ENCODE measurements around the gene SELENOK.
"Not testable (repeated sequence)": the region's sequence is repeated elsewhere in the genome, so short reads cannot be mapped to it uniquely, and the experiment has no call there.

The SELENOK gene

DNA sequence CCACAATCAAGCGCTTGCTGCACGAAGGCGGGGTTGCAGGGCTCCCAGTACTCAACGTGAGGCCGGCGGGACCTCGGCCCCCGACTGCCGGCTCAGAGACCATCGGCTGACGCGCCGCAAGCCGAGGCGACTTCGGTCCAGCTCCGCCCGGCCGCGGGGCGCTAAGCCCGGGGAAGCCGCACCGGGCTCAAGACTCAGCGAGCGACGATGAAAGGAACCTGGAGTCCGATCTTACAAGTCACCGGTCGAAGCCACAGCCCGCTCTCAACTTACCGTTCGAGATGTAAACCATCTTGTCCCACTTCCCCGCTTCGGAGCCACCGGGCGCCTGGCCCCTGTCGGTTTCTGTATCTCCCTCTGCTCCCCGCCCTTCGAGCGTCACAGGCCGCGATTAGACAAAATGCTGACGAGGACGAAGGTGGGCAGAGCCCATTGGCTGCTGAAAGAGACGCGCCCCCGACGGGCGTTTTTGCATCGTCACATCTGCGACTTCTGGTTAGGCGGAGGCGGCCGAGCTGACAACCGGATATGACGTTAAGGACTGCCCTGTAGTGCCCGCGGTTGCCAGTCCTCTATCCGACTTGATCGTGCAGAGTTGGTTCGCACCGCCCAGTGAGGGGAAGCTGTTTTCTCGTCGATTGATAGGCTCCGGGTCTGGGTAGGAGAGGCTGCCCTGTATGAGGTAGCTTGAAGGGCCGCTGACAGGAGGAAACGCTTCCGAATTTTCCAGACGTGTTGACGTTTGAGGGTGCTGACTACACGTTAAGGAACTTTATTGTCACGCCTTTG is at the start of gene SELENOK:
Gene SELENOK, minus strand, starts transcription at position 363 of the 789 bp plus-strand sequence.
- peak; percentile 99 for DNase-seq

DNA sequence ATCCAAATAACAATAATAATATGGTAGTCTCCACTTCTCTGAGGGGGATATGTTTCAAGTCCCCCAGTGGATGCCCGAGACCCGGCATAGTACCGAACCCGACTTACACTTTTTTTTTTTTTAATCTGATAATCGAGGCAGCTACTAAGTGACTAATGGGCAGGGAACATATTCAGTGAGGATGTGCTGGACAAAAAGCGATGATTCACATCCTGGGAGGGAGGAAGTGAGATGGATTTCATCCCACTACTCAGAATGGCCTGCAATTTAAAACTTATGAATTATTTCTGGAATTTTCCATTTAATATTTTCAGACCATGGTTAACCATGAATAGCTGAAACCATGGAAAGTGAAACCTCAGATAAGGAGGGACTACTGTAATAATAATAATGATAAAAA is 49.5 kb upstream of the SELENOK start:
- no peak for DNase-seq

DNA sequence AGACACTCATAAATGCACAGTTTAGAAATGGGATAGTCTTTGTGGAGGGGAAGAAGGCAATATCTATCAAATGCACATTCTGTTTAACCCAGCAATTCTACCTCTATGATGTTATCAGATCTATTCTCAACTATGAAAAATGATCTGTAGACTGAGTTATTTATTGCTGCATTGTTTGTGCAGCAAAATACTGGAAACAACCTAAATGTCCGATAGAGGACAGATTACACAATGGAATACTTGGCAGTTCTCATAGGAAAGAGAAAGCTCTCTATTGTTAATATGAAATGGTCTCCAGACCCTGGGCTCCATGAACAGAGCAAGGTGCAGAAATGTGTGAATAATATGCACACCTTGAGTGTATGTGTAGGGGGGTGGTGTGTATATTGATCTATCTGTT is 49.0 kb upstream of the SELENOK start:
- DNase-seq, result no peak

DNA sequence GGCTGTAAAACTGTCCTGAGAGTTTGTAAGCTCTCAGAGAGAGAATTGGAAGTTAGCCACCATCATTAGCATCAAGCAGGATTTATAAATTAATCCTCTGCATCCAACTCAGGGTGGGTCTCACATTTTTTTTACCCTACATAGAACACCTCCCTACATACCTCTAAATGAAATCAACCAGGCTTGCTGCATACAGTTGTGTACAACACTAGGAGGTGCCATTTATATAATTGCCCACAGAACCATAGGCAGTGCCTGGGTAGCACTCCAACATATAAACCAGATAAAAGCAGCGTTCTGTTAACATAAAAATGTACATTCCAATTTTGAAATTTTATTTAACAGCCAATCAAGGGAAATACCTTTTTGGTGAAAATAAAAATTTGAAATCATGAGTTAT is 48.2 kb upstream of the SELENOK start:
- no peak for DNase-seq

DNA sequence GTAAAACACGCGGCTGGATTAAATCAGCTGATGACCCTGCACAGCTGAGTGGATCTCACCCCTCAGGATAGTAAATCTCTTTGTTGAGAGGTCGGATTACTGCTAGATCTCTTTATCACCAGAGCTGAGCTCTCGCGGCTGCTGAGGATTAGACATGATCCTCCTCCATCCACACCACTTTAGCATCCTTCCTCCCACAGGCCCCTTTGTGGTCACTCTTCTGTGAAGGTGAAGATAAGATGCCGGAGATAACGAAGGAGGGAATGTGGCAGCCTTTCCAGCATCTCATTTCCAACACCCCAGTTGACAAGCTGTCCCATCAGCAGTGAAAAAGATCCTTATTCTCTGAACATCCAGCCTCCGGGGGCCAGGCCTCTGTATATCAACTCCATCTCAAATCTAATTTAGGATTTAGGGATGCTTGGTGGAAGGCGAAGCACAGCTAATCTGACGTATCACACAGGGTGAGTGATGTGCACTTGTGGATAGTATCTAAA is 47.5 kb upstream of the SELENOK start:
- DNase-seq, result no peak

GRCh38 chr3:53938645-53939044 is 47.0 kb upstream of the SELENOK start:
- peak in 1 of 2 donors; percentile 33 for DNase-seq

- DNase-seq, result no peak
Measured at GRCh38 chr3:53936347-53936746, 44.7 kb upstream of the SELENOK start.

DNA sequence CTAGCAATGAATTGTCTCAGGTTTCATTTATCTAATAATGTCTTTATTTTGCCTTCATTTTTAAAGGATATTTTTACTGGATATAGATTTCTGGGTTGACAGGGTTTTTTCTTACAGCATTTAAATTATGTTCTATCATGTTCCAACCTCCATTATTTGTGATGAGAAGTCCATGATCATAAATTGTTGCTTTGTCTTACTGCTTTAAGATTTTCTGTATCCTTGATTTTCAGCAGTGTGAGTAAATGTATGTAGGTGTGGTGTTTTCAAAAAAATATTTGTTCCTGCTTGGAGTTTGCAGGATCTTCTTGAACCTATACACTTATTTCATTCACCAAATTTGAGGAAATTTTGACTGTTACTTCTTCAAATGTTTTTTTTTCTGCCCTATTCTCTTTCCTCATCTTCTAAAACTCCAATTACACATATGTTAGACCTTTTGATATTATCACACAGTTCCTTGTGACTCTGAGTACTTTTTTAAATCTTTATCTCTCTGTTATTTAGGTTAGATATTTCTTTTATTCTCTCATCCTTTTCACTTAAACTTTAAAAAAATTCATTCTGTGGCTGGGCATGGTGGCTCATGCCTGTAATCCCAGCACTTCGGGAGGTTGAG is 43.7 kb upstream of the SELENOK start:
- no peak for DNase-seq

- DNase-seq, result not testable (repeated sequence)
Measured at GRCh38 chr3:53927208-53927872, 35.7 kb upstream of the SELENOK start.

DNA sequence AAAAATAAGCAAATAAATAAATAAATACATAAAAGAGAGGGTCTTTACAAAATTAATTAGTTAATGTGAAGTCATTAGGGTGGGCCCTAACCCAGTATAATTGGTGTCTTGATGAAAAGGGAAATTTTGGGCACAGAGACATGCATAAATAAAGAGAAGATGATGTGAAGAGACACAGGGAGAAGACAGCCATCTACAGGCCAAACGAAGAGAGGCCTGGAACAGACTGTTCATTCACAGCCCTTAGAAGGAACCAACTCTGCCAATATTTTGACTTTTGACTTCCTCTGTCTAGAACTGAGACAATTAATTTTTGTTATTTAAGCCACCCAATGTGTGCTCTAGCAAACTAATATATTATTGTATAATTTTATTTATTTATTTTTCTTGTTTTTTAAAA is 29.6 kb upstream of the SELENOK start:
- DNase-seq, result peak; percentile 3

DNA sequence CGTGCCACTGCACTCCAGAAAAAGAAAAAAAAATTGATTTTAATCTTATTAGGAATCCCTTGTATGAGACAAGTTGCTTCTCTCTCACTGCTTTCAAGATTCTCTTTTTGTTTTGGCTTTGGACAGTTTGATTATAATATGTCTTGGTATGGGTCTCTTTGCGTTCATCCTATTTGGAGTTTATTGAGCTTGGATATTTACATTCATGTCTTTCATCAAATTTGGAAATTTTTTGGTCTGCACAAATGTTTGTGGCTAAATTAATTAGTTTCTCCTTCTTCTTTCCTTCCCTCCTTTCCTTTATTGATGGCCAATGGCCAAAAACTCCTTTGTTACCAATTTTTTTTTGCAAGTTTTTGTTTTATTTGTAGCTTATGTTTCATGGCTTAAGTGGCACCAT is 28.1 kb upstream of the SELENOK start:
- no peak for DNase-seq

GRCh38 chr3:53913401-53913800 is 21.7 kb upstream of the SELENOK start:
- DNase-seq, result no peak

GRCh38 chr3:53902711-53903110 is 11.1 kb upstream of the SELENOK start:
- DNase-seq, result no peak

- no peak for DNase-seq
Measured at GRCh38 chr3:53902067-53902466, 10.4 kb upstream of the SELENOK start.

- DNase-seq, result no peak
Measured at GRCh38 chr3:53900666-53901331, 9.1 kb upstream of the SELENOK start.

GRCh38 chr3:53899750-53900149 is 8.1 kb upstream of the SELENOK start:
- no peak for DNase-seq

DNA sequence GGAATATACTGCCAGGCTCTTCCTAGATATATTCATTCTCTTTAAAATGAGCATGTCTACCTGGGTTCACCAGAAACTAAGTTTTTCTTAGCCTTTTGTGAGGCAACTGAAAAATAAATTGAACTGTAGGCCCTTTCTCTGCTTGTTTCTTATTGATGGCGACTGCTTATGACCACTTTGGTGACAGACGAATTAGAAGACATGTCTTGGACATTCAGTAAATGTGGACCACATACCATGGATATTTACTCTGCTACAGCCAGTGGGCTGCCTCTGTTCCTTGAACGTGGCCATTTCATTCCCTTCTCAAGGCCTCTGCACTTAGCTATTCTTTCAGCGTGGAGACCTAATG is 603 bp upstream of the SELENOK start:
- no peak for DNase-seq

GRCh38 chr3:53890726-53891475 is 758 bp downstream of the SELENOK start:
- peak; percentile 70 to 73 for DNase-seq

DNA sequence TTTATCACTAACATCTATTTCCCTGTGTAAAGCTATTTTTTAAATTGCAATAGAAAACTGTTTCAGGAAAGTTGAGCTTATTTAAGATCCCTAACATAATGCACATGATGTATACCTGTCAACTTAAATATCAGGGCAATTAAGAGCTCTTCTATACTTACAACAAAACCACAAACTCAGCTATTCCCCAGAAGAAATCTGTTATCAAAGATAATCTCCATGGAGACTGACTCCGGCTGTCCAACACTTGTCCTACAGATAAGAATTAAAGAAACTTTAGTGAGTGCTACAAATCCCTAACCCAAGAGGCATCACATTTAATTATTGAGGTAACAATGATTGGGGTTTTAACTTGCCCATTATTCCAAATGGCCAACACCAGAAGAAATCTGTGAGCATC is 3.4 kb downstream of the SELENOK start:
- DNase-seq, result no peak

DNA sequence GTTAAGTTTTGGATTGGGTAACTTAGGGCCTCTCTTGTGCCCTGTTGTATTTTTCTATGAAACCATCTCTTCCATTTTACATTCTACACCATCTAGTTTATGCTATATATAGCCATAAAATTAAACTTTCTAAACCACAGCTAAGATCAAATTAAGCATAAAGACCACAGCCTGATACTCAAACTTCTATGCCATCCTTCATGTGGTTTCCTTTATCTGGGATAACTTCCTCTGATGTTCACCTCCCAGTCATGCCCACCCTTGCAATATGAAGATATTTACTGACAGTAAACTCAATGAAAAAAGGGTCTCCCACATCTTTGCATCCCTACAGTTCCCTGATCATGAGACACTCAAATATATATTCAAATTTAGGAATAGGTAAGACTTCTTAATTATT is 4.2 kb downstream of the SELENOK start:
- no peak for DNase-seq

DNA sequence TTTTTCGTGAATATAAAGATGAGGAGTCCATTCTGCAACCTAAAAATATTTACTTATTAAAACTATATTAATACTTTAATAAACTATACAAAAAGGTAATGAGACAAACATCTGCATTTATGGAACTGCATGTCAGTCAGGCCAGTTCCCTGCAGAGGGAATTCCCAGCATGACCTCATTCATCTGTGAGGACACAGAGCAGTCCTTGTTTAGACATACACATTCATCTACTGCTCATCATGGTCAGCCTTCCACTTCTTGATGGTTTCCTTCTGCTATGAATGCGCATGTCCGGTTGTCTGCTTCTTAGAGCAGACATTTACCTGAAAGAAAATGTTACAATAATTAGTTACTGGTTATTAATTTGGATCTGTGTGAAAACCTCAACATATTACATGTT is 6.4 kb downstream of the SELENOK start:
- DNase-seq, result peak in 1 of 2 donors; percentile 14

GRCh38 chr3:53884623-53885022 is 7.0 kb downstream of the SELENOK start:
- DNase-seq, result no peak

- no peak for DNase-seq
Measured at GRCh38 chr3:53883008-53883407, 8.7 kb downstream of the SELENOK start.
